IPS-20b (cell line): ENCODE data around the gene LYZL4.

Experiments used
- H3K27ac ChIP-seq: one replicate; pipeline ENCODE4 v1.5.1; 2013; ENCODE audit warnings: low read length
- H3K27me3 ChIP-seq: 2 replicates; pipeline ENCODE4 v1.6.1; 2013; ENCODE audit warnings: mild to moderate bottlenecking, low read length, inconsistent platforms; ENCODE audit not compliant: insufficient read depth
- H3K36me3 ChIP-seq: 2 replicates; pipeline ENCODE4 v1.6.1; 2013; ENCODE audit warnings: low read depth, mild to moderate bottlenecking, inconsistent platforms, low read length, moderate library complexity; ENCODE audit not compliant: insufficient read depth
- H3K4me1 ChIP-seq: 2 replicates; pipeline ENCODE4 v1.6.1; 2013; ENCODE audit warnings: mild to moderate bottlenecking, control low read depth, inconsistent platforms, low read length, moderate library complexity; ENCODE audit not compliant: insufficient read depth
- H3K4me3 ChIP-seq: 2 replicates; pipeline ENCODE4 v1.5.1; 2013; ENCODE audit warnings: mild to moderate bottlenecking, low read length, inconsistent platforms
- H3K9ac ChIP-seq: 2 replicates; pipeline ENCODE4 v1.6.1; 2013; ENCODE audit warnings: low read depth, mild to moderate bottlenecking, inconsistent platforms, low read length, moderate library complexity
- H3K9me3 ChIP-seq: 2 replicates; pipeline ENCODE4 v1.6.1; 2013; ENCODE audit warnings: mild to moderate bottlenecking, low read depth, low read length, inconsistent platforms; ENCODE audit not compliant: insufficient read depth

LYZL4 gene

GRCh38 chr3:42442640-42443039 lies 32.2 kb upstream of the LYZL4 start:
- no peaks in the 10 kb centered on the region for H3K9me3 ChIP-seq
- no peak overlapping the region for H3K27ac ChIP-seq
- H3K4me3 ChIP-seq: no peak overlapping the region

GRCh38 chr3:42441791-42442190 lies 31.4 kb upstream of the LYZL4 start:
- Histone ChIP-seq H3K4me1 (peaks cover 25% of the 10 kb centered on the region; the same call in 1 of the 2 replicates), H3K9ac (no peak overlapping the region), H3K27ac (no peak overlapping the region), H3K4me3 (no peak overlapping the region), H3K27me3 (no peaks in the 10 kb centered on the region), H3K36me3 (no peaks in the 10 kb centered on the region), H3K9me3 (no peaks in the 10 kb centered on the region)

More at GRCh38 chr3:42442640-42443039, 32.2 kb upstream of the LYZL4 start:
- no peaks in the 10 kb centered on the region for H3K27me3 ChIP-seq
- no peak overlapping the region for H3K9ac ChIP-seq
- H3K36me3 ChIP-seq: no peaks in the 10 kb centered on the region
- H3K4me1 ChIP-seq: peaks cover 25% of the 10 kb centered on the region; the same call in 1 of the 2 replicates

- Histone ChIP-seq H3K4me3 (no peak overlapping the region), H3K4me1 (peaks cover 16% of the 10 kb centered on the region; the same call in 1 of the 2 replicates), H3K9me3 (no peaks in the 10 kb centered on the region), H3K27ac (no peak overlapping the region), H3K27me3 (no peaks in the 10 kb centered on the region), H3K9ac (no peak overlapping the region), H3K36me3 (no peaks in the 10 kb centered on the region)
Observed at GRCh38 chr3:42440924-42441323, 30.5 kb upstream of the LYZL4 start.

GRCh38 chr3:42439261-42440115 lies 29.1 kb upstream of the LYZL4 start:
- Histone ChIP-seq H3K4me3 (no peak overlapping the region), H3K27ac (no peak overlapping the region), H3K4me1 (peaks cover 14% of the 10 kb centered on the region; the same call in 1 of the 2 replicates), H3K27me3 (no peaks in the 10 kb centered on the region), H3K9me3 (no peaks in the 10 kb centered on the region), H3K9ac (no peak overlapping the region), H3K36me3 (no peaks in the 10 kb centered on the region)

GRCh38 chr3:42438758-42439157 lies 28.3 kb upstream of the LYZL4 start:
- Histone ChIP-seq H3K9ac (no peak overlapping the region), H3K4me3 (no peak overlapping the region), H3K27ac (no peak overlapping the region), H3K27me3 (no peaks in the 10 kb centered on the region), H3K36me3 (no peaks in the 10 kb centered on the region), H3K9me3 (no peaks in the 10 kb centered on the region), H3K4me1 (peaks cover 14% of the 10 kb centered on the region; the same call in 1 of the 2 replicates)

GRCh38 chr3:42438193-42438592 lies 27.8 kb upstream of the LYZL4 start:
- Histone ChIP-seq H3K4me3 (no peak overlapping the region), H3K27ac (no peak overlapping the region), H3K9me3 (peaks cover 2% of the 10 kb centered on the region; the same call in 1 of the 2 replicates), H3K9ac (no peak overlapping the region), H3K4me1 (peaks cover 14% of the 10 kb centered on the region; the same call in 1 of the 2 replicates), H3K27me3 (no peaks in the 10 kb centered on the region), H3K36me3 (no peaks in the 10 kb centered on the region)

- H3K9ac ChIP-seq: no peak overlapping the region
Observed at GRCh38 chr3:42434777-42435380, 24.5 kb upstream of the LYZL4 start.

GRCh38 chr3:42432485-42432884 lies 22.1 kb upstream of the LYZL4 start:
- no peak overlapping the region for H3K27ac ChIP-seq
- peaks cover 14% of the 10 kb centered on the region; the same call in 1 of the 2 replicates for H3K9me3 ChIP-seq
- H3K9ac ChIP-seq: no peak overlapping the region
- no peaks in the 10 kb centered on the region for H3K36me3 ChIP-seq
- H3K27me3 ChIP-seq: no peaks in the 10 kb centered on the region
- no peaks in the 10 kb centered on the region for H3K4me1 ChIP-seq
- no peak overlapping the region for H3K4me3 ChIP-seq

More at GRCh38 chr3:42434777-42435380, 24.5 kb upstream of the LYZL4 start:
- no peaks in the 10 kb centered on the region for H3K27me3 ChIP-seq
- no peaks in the 10 kb centered on the region for H3K36me3 ChIP-seq
- H3K4me3 ChIP-seq: no peak overlapping the region
- H3K27ac ChIP-seq: no peak overlapping the region
- H3K9me3 ChIP-seq: peaks cover 14% of the 10 kb centered on the region; the same call in 1 of the 2 replicates
- H3K4me1 ChIP-seq: peaks cover under 1% of the 10 kb centered on the region; the same call in 1 of the 2 replicates

GRCh38 chr3:42430781-42431532 lies 20.5 kb upstream of the LYZL4 start:
- Histone ChIP-seq H3K9ac (no peak overlapping the region), H3K4me3 (no peak overlapping the region), H3K27ac (no peak overlapping the region), H3K36me3 (no peaks in the 10 kb centered on the region), H3K4me1 (no peaks in the 10 kb centered on the region), H3K9me3 (peaks cover 14% of the 10 kb centered on the region; the same call in 1 of the 2 replicates), H3K27me3 (no peaks in the 10 kb centered on the region)

- H3K27ac ChIP-seq: no peak overlapping the region
- H3K27me3 ChIP-seq: no peaks in the 10 kb centered on the region
- no peak overlapping the region for H3K4me3 ChIP-seq
- H3K4me1 ChIP-seq: no peaks in the 10 kb centered on the region
- H3K9ac ChIP-seq: no peak overlapping the region
- H3K36me3 ChIP-seq: no peaks in the 10 kb centered on the region
- peaks cover 14% of the 10 kb centered on the region; the same call in 1 of the 2 replicates for H3K9me3 ChIP-seq
Observed at GRCh38 chr3:42428830-42429229, 18.4 kb upstream of the LYZL4 start.

GRCh38 chr3:42425736-42426407 lies 15.5 kb upstream of the LYZL4 start:
- Histone ChIP-seq H3K27me3 (no peaks in the 10 kb centered on the region), H3K36me3 (no peaks in the 10 kb centered on the region), H3K4me3 (no peak overlapping the region), H3K4me1 (no peaks in the 10 kb centered on the region), H3K9me3 (no peaks in the 10 kb centered on the region), H3K9ac (no peak overlapping the region), H3K27ac (no peak overlapping the region)
